ENCODE data around the gene KCNJ6.

DNA sequence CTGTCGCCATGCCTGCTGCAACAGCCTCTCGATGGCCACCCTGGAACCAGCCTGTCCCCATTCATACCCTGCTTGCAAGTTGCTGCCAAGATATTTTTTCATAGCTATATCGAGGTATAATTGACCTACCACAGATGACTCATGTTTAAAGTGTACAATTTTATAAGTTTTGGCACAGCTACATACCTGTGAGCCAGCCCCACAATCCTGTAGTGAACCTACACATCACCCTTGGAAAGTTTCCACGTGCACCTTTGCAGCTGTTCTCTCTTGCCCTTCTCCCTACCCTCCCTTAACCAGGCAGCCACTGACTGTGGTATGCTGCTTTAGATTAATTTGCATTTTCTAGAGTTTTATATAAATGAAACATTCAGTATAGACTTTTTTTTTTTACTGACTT, 23.0 kb upstream of the KCNJ6 start:
- no peak for TF ChIP-seq EZH2 (IDR thresholded peaks at IDR 0.05)
- TF ChIP-seq, protein P1, sequence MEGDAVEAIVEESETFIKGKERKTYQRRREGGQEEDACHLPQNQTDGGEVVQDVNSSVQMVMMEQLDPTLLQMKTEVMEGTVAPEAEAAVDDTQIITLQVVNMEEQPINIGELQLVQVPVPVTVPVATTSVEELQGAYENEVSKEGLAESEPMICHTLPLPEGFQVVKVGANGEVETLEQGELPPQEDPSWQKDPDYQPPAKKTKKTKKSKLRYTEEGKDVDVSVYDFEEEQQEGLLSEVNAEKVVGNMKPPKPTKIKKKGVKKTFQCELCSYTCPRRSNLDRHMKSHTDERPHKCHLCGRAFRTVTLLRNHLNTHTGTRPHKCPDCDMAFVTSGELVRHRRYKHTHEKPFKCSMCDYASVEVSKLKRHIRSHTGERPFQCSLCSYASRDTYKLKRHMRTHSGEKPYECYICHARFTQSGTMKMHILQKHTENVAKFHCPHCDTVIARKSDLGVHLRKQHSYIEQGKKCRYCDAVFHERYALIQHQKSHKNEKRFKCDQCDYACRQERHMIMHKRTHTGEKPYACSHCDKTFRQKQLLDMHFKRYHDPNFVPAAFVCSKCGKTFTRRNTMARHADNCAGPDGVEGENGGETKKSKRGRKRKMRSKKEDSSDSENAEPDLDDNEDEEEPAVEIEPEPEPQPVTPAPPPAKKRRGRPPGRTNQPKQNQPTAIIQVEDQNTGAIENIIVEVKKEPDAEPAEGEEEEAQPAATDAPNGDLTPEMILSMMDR (IDR thresholded peaks at IDR 0.05): no peak
- TF ChIP-seq EZH2phosphoT487 (IDR thresholded peaks at IDR 0.05): no peak
